ENCODE results near the gene KANSL1.

DNA sequence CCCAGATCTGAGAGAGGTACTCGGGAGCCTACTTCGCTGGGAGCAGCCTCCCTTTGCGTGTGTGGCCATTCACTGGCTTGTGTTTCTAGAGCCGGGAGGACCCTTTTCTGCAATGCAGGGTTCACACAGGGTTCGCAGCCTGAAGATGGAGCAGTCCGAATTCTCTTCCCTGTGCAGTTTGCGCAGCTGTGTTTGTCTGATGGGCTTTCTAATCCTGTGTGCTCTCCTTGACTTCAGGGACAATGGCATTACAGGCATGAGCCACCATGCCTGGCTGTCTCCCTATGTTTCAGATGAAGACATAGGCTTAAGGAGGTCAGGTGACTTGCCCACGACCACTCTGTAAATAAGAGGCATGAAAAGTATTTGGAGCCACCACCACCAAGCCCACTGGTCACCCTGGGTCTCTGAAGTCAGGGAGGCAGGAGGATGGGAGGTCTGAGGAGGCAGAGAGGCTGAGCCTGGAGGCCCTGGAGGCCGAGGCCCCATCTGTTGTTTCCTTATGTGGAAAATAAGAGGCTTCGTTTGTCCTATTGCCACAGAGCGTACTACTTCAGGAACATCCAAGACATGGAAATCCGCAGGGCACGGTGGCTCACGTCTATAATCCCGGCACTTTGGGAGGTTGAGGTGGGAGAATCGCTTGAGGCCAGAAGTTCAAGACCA is 199.1 kb downstream of the KANSL1 start:
- TF ChIP-seq POLR2AphosphoS5 (IDR thresholded peaks at IDR 0.05): no peak
- TF ChIP-seq, protein P1, sequence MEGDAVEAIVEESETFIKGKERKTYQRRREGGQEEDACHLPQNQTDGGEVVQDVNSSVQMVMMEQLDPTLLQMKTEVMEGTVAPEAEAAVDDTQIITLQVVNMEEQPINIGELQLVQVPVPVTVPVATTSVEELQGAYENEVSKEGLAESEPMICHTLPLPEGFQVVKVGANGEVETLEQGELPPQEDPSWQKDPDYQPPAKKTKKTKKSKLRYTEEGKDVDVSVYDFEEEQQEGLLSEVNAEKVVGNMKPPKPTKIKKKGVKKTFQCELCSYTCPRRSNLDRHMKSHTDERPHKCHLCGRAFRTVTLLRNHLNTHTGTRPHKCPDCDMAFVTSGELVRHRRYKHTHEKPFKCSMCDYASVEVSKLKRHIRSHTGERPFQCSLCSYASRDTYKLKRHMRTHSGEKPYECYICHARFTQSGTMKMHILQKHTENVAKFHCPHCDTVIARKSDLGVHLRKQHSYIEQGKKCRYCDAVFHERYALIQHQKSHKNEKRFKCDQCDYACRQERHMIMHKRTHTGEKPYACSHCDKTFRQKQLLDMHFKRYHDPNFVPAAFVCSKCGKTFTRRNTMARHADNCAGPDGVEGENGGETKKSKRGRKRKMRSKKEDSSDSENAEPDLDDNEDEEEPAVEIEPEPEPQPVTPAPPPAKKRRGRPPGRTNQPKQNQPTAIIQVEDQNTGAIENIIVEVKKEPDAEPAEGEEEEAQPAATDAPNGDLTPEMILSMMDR (IDR thresholded peaks at IDR 0.05): no peak
